IMR-90 (cell line): ENCODE measurements around the gene SLC30A7.

Experiments
- BHLHE40 ChIP-seq: fragments of 150-350 bp; IDR thresholded peaks from 2 replicates; pipeline ENCODE4 v1.6.1; 2016; ENCODE audit warnings: mild to moderate bottlenecking, low read depth, low read length
- CEBPB ChIP-seq: IDR thresholded peaks from 2 replicates; pipeline ENCODE4 v1.6.1; 2012; ENCODE audit warnings: low read depth, low read length, improper control_type of control experiment
- ELK1 ChIP-seq: fragments of 150-350 bp; IDR thresholded peaks from 2 replicates; pipeline ENCODE4 v1.6.1; 2016; ENCODE audit warnings: low read depth, mild to moderate bottlenecking, low read length, moderate library complexity, borderline replicate concordance
- MAFK ChIP-seq: IDR thresholded peaks from 2 replicates; pipeline ENCODE4 v1.6.1; 2012; ENCODE audit warnings: low read depth, low read length, improper control_type of control experiment
- MXI1 ChIP-seq: IDR thresholded peaks from 2 replicates; pipeline ENCODE4 v1.6.1; 2012; ENCODE audit warnings: low read depth, mild to moderate bottlenecking, low read length, moderate library complexity, borderline replicate concordance
- NFE2L2 ChIP-seq: fragments of 150-350 bp; IDR thresholded peaks from 2 replicates; pipeline ENCODE4 v1.6.1; 2016; ENCODE audit warnings: low read depth, mild to moderate bottlenecking, low read length
- POLR2A ChIP-seq: IDR thresholded peaks from 2 replicates; pipeline ENCODE4 v1.6.1; 2012; ENCODE audit warnings: mild to moderate bottlenecking, low read depth, low read length
- RAD21 ChIP-seq: IDR thresholded peaks from 2 replicates; pipeline ENCODE4 v1.6.1; 2012; ENCODE audit warnings: low read length, improper control_type of control experiment
- RCOR1 ChIP-seq: IDR thresholded peaks from 2 replicates; pipeline ENCODE4 v1.6.1; 2012; ENCODE audit warnings: mild to moderate bottlenecking, low read length, improper control_type of control experiment; ENCODE audit not compliant: insufficient replicate concordance
- RFX5 ChIP-seq: IDR thresholded peaks from 2 replicates; pipeline ENCODE4 v1.8.0; 2012; ENCODE audit warnings: low read depth, mild to moderate bottlenecking, low read length, moderate library complexity
- TF ChIP-seq, protein P1 (sequence below): conservative IDR thresholded peaks from 2 replicates; pipeline ENCODE4 v1.5.1; 2012; ENCODE audit warnings: mild to moderate bottlenecking, low read depth, low read length, improper control_type of control experiment

- TF ChIP-seq, protein P1, sequence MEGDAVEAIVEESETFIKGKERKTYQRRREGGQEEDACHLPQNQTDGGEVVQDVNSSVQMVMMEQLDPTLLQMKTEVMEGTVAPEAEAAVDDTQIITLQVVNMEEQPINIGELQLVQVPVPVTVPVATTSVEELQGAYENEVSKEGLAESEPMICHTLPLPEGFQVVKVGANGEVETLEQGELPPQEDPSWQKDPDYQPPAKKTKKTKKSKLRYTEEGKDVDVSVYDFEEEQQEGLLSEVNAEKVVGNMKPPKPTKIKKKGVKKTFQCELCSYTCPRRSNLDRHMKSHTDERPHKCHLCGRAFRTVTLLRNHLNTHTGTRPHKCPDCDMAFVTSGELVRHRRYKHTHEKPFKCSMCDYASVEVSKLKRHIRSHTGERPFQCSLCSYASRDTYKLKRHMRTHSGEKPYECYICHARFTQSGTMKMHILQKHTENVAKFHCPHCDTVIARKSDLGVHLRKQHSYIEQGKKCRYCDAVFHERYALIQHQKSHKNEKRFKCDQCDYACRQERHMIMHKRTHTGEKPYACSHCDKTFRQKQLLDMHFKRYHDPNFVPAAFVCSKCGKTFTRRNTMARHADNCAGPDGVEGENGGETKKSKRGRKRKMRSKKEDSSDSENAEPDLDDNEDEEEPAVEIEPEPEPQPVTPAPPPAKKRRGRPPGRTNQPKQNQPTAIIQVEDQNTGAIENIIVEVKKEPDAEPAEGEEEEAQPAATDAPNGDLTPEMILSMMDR, result no peak
- no peak for TF ChIP-seq CEBPB
- no peak for TF ChIP-seq POLR2A
- TF ChIP-seq MXI1, result no peak
- TF ChIP-seq BHLHE40, result no peak
- TF ChIP-seq RCOR1, result no peak
- TF ChIP-seq NFE2L2, result no peak
- no peak for TF ChIP-seq ELK1
- TF ChIP-seq RAD21, result no peak
- no peak for TF ChIP-seq MAFK
- TF ChIP-seq RFX5, result no peak
Measured at GRCh38 chr1:100852976-100853375, 42.9 kb upstream of the SLC30A7 start.
